Transverse colon (tissue), 4 donors: ENCODE measurements around the gene PLD4. TPM values are rescaled to one million over a fixed set of nuclear protein-coding genes. Genes with fewer than 3 reads are reported as not detected.

ENCODE experiments used
- DNase-seq: peaks from one replicate; pipeline ENCODE4 v3.0.0-alpha.2; 2019
- H3K27ac ChIP-seq, 4 donors: fragments of 200-600 bp; sonication (generic); 2 replicates each; pipeline ENCODE4 v1.5.1; 2016 to 2018; ENCODE audit warnings: inconsistent platforms in 4 of 4
- H3K27me3 ChIP-seq: fragments of 200-600 bp; sonication (generic); 2 replicates; pipeline ENCODE4 v1.5.1; 2017; ENCODE audit warnings: inconsistent platforms
- H3K36me3 ChIP-seq, 4 donors: fragments of 200-600 bp; sonication (generic); 2 replicates each; pipeline ENCODE4 v1.5.1; 2017 to 2019; ENCODE audit warnings: inconsistent platforms in 4 of 4
- H3K4me1 ChIP-seq, 4 donors: fragments of 200-600 bp; sonication (generic); 2 replicates each; pipeline ENCODE4 v1.5.1; 2017 to 2020; ENCODE audit warnings: inconsistent platforms in 4 of 4
- H3K4me3 ChIP-seq, 4 donors: fragments of 200-600 bp; sonication (generic); 1 replicate in 1 of 4; 2 replicates in 3 of 4; pipeline versions ENCODE4 v1.5.1 to v1.6.1; 2017 to 2019; ENCODE audit warnings: inconsistent platforms in 4 of 4
- H3K9me3 ChIP-seq, 2 donors: fragments of 200-600 bp; sonication (generic); 2 replicates each; pipeline ENCODE4 v1.5.1; 2017 to 2019; ENCODE audit warnings: inconsistent platforms in 2 of 2
- EP300 ChIP-seq: sonication (generic); formaldehyde crosslinking; IDR thresholded peaks from one replicate; pipeline ENCODE4 v1.6.1; 2017; ENCODE audit warnings: antibody characterized with exemption, low read depth
- POLR2A ChIP-seq: fragments of 450-650 bp; IDR thresholded peaks from one replicate; pipeline ENCODE4 v1.6.1; 2016; ENCODE audit warnings: antibody characterized with exemption, mild to moderate bottlenecking, moderate library complexity
- POLR2AphosphoS5 ChIP-seq, 3 donors: sonication (generic); formaldehyde crosslinking; IDR thresholded peaks; one replicate each; pipeline ENCODE4 v1.6.1; 2016; ENCODE audit warnings: antibody characterized with exemption in 3 of 3
- WGBS, 2 donors: methylation state at CpG; one replicate each; pipeline ENCODE4 v1.1.5; 2018; ENCODE audit warnings: low coverage in 1 of 2; 5-methylcytosine and 5-hydroxymethylcytosine counted together
- in situ Hi-C, 4 donors: fragments of 200-750 bp; cut with MboI; loops; one replicate each; pipeline versions ENCODE4 v1.15.0 to v1.15.1; 2017; ENCODE audit warnings: low sequenced_read_pairs in 3 of 4, low pct_ligation_motif_present in 1 of 4, low pct_unique_long_range_greater_than_20kb in 1 of 4
- intact Hi-C: fragments of 100-400 bp; cut with DNase I; formaldehyde crosslinking; loops from one replicate; pipeline ENCODE4 v1.15.1; 2023; ENCODE audit warnings: low total_unique reads
- total RNA-seq, 4 donors: library from RNA; depleted of rRNA; stranded (reverse); fragments of >200 nt; gene quantifications; one replicate each; pipeline ENCODE4 v1.1.0, GENCODE V29; 2016
- TF ChIP-seq, protein P1 (sequence below), 5 experiments: fragments of 200-600 bp in 3 of 5; fragments of 450-650 bp in 2 of 5; sonication (generic) in 3 of 5; IDR thresholded peaks; 1 replicate in 2 of 5; 2 replicates in 3 of 5; pipeline ENCODE4 v1.5.1; 2016 to 2017; ENCODE audit warnings: antibody characterized with exemption in 5 of 5, inconsistent platforms in 3 of 5, mild to moderate bottlenecking in 2 of 5, moderate library complexity in 1 of 5

PLD4 gene
- total RNA-seq, 4 donors from 2014 or later, result 1.1 TPM; not detected in 2

DNA sequence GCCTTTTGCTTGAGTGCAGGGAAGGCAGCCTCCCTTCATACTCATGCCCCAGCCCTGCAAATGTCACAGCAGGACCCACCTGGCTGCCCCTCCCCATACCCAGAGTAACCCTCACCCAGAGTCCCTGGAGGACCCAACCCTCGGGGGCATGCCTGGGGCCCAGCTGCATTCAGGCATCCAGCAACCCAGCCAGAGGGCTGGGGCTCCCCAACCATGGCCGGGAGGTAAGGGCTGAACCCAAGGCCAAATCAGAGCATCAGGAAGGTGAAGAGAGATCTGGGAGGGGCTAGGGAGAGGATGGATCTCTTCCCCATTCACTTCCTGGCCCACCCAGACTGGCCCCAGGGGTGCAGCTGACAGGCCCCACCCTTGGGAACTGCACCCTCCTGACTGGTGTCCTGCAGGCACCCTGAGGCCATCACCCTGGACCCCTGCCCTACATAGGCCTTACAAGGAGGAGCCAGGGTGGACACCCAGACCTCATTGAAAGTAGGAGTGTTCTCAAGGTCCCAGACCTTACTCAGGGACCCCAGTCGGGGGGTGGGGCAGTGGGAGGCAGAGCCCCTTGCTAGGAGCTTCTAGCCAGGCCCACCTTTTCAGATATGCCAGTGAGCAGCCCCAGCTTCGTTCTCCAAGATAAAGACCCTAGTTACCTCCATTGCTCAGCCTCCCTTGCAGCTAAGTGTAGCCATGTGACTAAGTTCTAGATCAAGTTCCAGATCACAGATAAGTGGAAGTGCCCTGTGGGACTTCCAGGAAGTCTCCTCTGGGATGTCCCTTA lies 849 bp upstream of the PLD4 start:
- intact Hi-C loops, result no loop called here
- no peak overlapping the region for H3K4me3 ChIP-seq
- TF ChIP-seq POLR2AphosphoS5 (IDR thresholded peaks at IDR 0.05), result no peak
- TF ChIP-seq, protein P1, sequence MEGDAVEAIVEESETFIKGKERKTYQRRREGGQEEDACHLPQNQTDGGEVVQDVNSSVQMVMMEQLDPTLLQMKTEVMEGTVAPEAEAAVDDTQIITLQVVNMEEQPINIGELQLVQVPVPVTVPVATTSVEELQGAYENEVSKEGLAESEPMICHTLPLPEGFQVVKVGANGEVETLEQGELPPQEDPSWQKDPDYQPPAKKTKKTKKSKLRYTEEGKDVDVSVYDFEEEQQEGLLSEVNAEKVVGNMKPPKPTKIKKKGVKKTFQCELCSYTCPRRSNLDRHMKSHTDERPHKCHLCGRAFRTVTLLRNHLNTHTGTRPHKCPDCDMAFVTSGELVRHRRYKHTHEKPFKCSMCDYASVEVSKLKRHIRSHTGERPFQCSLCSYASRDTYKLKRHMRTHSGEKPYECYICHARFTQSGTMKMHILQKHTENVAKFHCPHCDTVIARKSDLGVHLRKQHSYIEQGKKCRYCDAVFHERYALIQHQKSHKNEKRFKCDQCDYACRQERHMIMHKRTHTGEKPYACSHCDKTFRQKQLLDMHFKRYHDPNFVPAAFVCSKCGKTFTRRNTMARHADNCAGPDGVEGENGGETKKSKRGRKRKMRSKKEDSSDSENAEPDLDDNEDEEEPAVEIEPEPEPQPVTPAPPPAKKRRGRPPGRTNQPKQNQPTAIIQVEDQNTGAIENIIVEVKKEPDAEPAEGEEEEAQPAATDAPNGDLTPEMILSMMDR (IDR thresholded peaks at IDR 0.05), result no peak
- TF ChIP-seq POLR2A, result no peak
- no peak for TF ChIP-seq EP300
- H3K36me3 ChIP-seq, result no peaks in the 10 kb centered on the region
- in situ Hi-C loops, result no loop called here
- H3K4me1 ChIP-seq, result peaks cover 0 to 6% (median 2%) of the 10 kb centered on the region in 4 donors
- WGBS, 2 donors, result 100% methylated on average over 1 to 3 of the region's 4 CpGs
- no peaks in the 10 kb centered on the region for H3K27me3 ChIP-seq
- no peak for DNase-seq
- H3K27ac ChIP-seq, result no peak overlapping the region
- no peaks in the 10 kb centered on the region for H3K9me3 ChIP-seq

DNA sequence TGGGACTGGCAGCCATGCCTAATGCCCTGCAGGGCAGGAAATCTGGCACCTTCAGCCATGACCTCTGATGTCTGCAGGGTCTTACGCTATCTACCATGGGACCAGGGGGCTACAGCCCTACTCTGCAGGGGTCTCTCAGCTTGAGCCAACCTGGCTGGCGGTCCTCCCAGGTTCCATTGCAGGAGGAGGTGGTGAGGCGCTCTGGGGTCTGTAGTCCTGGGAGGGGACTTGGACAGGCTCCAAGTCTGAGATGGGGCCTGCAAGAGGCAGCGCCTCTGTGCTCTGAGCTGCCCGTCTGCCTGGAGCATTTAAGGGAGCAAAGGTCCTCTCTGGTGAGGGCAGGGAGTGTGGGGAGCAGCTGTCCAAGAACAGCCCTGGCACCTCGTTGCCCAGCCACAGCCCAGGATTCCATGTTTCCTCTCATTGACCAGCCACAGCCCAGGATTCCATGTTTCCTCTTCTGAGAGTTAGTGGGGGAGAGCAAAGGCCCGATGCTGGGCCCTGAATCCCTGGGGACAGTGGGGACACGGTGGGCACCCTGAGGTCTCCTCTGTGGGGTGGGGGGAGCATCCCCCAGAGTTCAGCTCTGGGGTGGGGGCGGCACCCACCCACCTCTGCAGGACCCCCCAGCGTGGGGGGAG lies 655 bp downstream of the PLD4 start:
- in situ Hi-C loops, result no loop called here
- peaks cover 0 to 6% (median 2%) of the 10 kb centered on the region in 4 donors for H3K4me1 ChIP-seq
- no peaks in the 10 kb centered on the region for H3K27me3 ChIP-seq
- no peak for TF ChIP-seq POLR2AphosphoS5 (IDR thresholded peaks at IDR 0.05)
- no peak for TF ChIP-seq POLR2A
- TF ChIP-seq EP300, result no peak
- TF ChIP-seq, protein P1 (IDR thresholded peaks at IDR 0.05), result no peak
- intact Hi-C loops, result no loop called here
- no peaks in the 10 kb centered on the region for H3K9me3 ChIP-seq
- H3K36me3 ChIP-seq, result no peaks in the 10 kb centered on the region
- no peak overlapping the region for H3K27ac ChIP-seq
- no peak overlapping the region for H3K4me3 ChIP-seq
- 75% methylated on average over 10 of the region's 10 CpGs; no CpG with 5 or more reads in 1 of the 2 donors for WGBS, 2 donors
- DNase-seq, result no peak

DNA sequence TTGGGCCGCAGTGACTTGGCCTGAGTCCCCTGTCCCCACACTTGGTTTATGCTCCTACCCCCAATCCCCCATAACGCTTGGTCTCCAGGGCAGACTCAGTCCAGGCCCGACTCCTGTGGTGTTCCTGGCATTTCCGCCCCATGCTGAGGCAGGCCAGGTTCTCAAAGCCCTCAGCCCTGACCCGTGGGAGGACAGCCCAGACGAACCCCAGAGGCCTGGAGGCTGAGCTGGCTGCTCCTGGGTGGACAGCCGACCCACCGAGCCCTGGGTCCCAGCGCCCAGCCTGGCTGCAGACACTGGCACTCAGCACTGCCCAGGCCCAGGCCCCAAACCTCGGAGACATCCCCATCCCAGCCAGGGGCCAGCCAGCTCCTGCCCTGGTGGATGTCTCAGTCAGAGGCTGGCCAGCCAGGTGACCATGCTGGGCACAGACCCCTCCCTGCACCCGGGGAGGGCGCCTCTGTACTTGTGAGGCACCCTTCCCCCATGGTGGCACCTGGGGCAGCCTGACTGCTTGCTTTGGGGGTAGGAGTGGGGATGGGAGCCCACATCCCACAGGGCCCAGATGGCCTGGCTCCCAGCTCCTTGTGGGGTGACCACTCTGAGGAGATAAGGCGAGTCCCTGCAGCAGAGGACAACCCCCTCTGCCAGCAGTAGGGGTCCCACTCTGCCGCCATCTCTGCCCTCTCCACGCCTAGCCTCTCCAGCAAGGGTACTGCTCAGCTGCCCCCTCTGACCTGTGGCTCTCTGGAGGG lies 1.4 kb downstream of the PLD4 start:
- Histone ChIP-seq H3K27ac (no peak overlapping the region), H3K4me1 (peaks cover 0 to 6% (median 2%) of the 10 kb centered on the region in 4 donors), H3K9me3 (no peaks in the 10 kb centered on the region), H3K27me3 (peaks cover 2% of the 10 kb centered on the region), H3K4me3 (no peak overlapping the region), H3K36me3 (no peaks in the 10 kb centered on the region)
- TF ChIP-seq, protein P1 (IDR thresholded peaks at IDR 0.05), result no peak
- TF ChIP-seq POLR2A (no peak), POLR2AphosphoS5 (IDR thresholded peaks at IDR 0.05) (no peak), EP300 (no peak)
- 69% methylated on average over 11 of the region's 15 CpGs; no CpG with 5 or more reads in 1 of the 2 donors for WGBS, 2 donors
- intact Hi-C loops, result no loop called here
- no peak for DNase-seq
- in situ Hi-C loops, result no loop called here
